Osteoblast (primary cell): ENCODE measurements around the gene TMEM175. TPM values are rescaled to one million over a fixed set of nuclear protein-coding genes. Genes with fewer than 3 reads are reported as not detected.
A peak's percentile ranks its signal among the peaks of the same experiment; 100 is the strongest.

Source experiments
- DNase-seq: peaks from one replicate; pipeline ENCODE4 v3.0.0; 2011; ENCODE audit warnings: low spot score, mixed read lengths; ENCODE audit not compliant: insufficient read length; ENCODE audit errors: missing footprints
- H2AFZ ChIP-seq: 2 replicates; pipeline ENCODE4 v1.6.0; 2011; ENCODE audit warnings: mild to moderate bottlenecking, low read length
- H3K27ac ChIP-seq: 2 replicates; pipeline ENCODE4 v1.5.1; 2011; ENCODE audit warnings: mild to moderate bottlenecking, low read depth, low read length, moderate library complexity
- H3K27me3 ChIP-seq: 2 replicates; pipeline ENCODE4 v1.6.0; 2012; ENCODE audit warnings: mild to moderate bottlenecking, control low read depth, inconsistent platforms, low read length, moderate library complexity; ENCODE audit not compliant: insufficient read depth
- H3K36me3 ChIP-seq: 2 replicates; pipeline ENCODE4 v1.5.1; 2011; ENCODE audit warnings: mild to moderate bottlenecking, low read length, control low read depth, moderate library complexity; ENCODE audit not compliant: insufficient read depth
- H3K4me1 ChIP-seq: 2 replicates; pipeline ENCODE4 v1.5.1; 2011; ENCODE audit warnings: mild to moderate bottlenecking, low read length, control low read depth, moderate library complexity; ENCODE audit not compliant: insufficient read depth
- H3K4me2 ChIP-seq: 2 replicates; pipeline ENCODE4 v1.6.0; 2011; ENCODE audit warnings: mild to moderate bottlenecking, low read length; ENCODE audit not compliant: insufficient read depth
- H3K4me3 ChIP-seq: fragments of 200-600 bp; sonication (generic); 3 replicates; pipeline ENCODE4 v1.5.1; 2012; ENCODE audit warnings: mild to moderate bottlenecking, low read length, inconsistent platforms; ENCODE audit not compliant: insufficient read depth
- H3K79me2 ChIP-seq: 2 replicates; pipeline ENCODE4 v1.6.0; 2012; ENCODE audit warnings: mild to moderate bottlenecking, low read length, control low read depth, inconsistent platforms; ENCODE audit not compliant: insufficient read depth
- H3K9me3 ChIP-seq: 2 replicates; pipeline ENCODE4 v1.5.1; 2011; ENCODE audit warnings: low read depth, low read length, control low read depth
- H4K20me1 ChIP-seq: 2 replicates; pipeline ENCODE4 v1.6.0; 2012; ENCODE audit warnings: mild to moderate bottlenecking, low read length, control low read depth; ENCODE audit not compliant: insufficient read depth
- total RNA-seq: library from RNA; depleted of rRNA; stranded (reverse); fragments of >200 nt; gene quantifications from 2 replicates; pipeline ENCODE4 v1.2.3, GENCODE V29; 2012
- TF ChIP-seq, protein P1 (sequence below): IDR thresholded peaks from 2 replicates; pipeline ENCODE4 v1.5.1; 2011; ENCODE audit warnings: mild to moderate bottlenecking, low read depth, low read length, moderate library complexity; ENCODE audit errors: extremely low read depth

The TMEM175 gene
- total RNA-seq, 1 donor, result 13.8 TPM

DNA sequence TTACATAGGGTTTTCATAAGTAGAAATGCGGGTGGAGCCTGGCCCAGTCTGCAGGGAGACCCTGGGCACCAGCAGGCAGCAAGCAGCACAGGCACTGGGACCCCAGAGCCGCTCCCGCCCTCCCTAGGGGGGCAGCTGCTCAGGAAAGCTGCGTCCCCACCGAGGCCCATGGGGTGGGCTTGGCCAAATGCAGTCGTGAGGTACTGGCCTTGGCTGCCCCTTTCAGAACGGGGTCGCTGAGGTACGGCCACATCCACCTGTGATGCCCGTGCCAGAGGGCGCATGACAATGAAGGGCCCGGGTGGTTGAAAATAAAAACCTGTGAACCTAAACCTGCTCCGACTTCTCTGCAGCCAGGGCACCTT, 16.7 kb downstream of the TMEM175 start:
- Histone ChIP-seq H2AFZ (no peak overlapping the region), H3K4me1 (no peaks in the 10 kb centered on the region), H3K36me3 (no peaks in the 10 kb centered on the region), H3K27ac (no peak overlapping the region), H4K20me1 (peaks cover 10% of the 10 kb centered on the region), H3K9me3 (no peaks in the 10 kb centered on the region), H3K4me2 (no peak overlapping the region), H3K27me3 (no peaks in the 10 kb centered on the region), H3K4me3 (no peak overlapping the region), H3K79me2 (no peaks in the 10 kb centered on the region)
- DNase-seq, result peak; percentile 77
- TF ChIP-seq, protein P1, sequence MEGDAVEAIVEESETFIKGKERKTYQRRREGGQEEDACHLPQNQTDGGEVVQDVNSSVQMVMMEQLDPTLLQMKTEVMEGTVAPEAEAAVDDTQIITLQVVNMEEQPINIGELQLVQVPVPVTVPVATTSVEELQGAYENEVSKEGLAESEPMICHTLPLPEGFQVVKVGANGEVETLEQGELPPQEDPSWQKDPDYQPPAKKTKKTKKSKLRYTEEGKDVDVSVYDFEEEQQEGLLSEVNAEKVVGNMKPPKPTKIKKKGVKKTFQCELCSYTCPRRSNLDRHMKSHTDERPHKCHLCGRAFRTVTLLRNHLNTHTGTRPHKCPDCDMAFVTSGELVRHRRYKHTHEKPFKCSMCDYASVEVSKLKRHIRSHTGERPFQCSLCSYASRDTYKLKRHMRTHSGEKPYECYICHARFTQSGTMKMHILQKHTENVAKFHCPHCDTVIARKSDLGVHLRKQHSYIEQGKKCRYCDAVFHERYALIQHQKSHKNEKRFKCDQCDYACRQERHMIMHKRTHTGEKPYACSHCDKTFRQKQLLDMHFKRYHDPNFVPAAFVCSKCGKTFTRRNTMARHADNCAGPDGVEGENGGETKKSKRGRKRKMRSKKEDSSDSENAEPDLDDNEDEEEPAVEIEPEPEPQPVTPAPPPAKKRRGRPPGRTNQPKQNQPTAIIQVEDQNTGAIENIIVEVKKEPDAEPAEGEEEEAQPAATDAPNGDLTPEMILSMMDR, result no peak

DNA sequence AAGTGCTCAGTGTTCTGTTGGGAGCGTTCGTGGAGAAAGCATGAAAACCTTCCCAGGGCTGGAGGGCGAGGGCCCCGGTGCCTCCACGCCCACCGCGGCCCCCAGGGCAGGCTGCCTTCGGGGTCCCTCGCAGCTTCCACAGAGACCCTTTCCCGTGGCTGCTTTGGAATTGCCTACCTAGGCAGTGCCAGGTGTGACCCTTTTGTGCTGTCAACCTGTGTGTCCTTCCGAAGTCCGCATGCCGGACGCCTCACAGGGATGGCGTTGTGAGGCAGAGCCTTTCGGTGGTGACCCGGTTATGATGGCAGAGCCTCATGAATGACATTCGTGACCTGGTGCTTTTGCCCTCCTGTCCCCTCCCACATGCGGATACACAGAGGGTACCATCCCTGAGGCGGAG, 17.4 kb downstream of the TMEM175 start:
- H3K4me3 ChIP-seq, result no peak overlapping the region
- no peaks in the 10 kb centered on the region for H3K27me3 ChIP-seq
- peak; percentile 75 for DNase-seq
- no peak overlapping the region for H2AFZ ChIP-seq
- H3K9me3 ChIP-seq, result no peaks in the 10 kb centered on the region
- H3K27ac ChIP-seq, result no peak overlapping the region
- H3K4me2 ChIP-seq, result no peak overlapping the region
- TF ChIP-seq, protein P1, result no peak
- H4K20me1 ChIP-seq, result peaks cover 10% of the 10 kb centered on the region
- no peaks in the 10 kb centered on the region for H3K4me1 ChIP-seq
- H3K79me2 ChIP-seq, result no peaks in the 10 kb centered on the region
- H3K36me3 ChIP-seq, result no peaks in the 10 kb centered on the region

DNA sequence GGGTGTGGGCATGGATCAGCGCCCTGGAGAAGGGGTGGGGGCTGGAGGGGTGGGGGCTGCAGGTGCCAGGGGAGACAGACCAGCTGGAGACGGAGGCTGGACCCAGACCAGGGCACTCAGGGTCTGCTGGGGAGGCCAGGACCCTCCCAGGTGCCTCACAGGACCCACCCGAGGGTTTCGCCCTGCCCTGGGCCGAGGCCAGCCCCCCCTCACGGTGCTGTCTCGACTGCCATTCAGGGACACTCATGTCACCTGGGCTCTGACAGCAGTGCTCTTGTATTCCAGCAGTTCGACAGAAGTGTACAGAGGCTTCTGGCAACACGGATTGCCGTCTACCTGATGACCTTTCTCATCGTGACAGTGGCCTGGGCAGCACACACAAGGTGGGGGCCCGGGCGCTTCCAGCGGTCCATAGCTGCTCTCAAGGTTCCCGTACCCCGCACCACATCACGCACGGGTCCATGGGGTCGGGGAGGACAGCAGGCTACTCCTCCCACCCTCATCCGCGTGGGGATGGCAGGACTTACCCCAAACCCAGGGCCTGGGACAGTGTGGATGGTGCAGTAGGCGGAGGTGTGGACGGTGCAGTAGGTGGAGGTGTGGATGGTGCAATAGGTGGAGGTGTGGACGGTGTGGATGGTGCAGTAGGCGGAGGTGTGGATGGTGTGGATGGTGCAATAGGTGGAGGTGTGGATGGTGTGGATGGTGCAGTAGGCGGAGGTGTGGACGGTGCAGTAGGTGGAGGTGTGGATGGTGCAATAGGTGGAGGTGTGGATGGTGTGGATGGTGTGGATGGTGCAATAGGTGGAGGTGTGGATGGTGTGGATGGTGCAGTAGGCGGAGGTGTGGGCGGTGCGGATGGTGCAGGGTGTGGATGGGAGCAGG, 18.1 kb downstream of the TMEM175 start:
- H3K4me1 ChIP-seq, result no peaks in the 10 kb centered on the region
- no peaks in the 10 kb centered on the region for H3K36me3 ChIP-seq
- H3K4me3 ChIP-seq, result no peak overlapping the region
- H3K79me2 ChIP-seq, result no peaks in the 10 kb centered on the region
- DNase-seq, result peak; percentile 80
- H4K20me1 ChIP-seq, result peaks cover 10% of the 10 kb centered on the region
- H3K9me3 ChIP-seq, result no peaks in the 10 kb centered on the region
- no peak overlapping the region for H3K4me2 ChIP-seq
- TF ChIP-seq, protein P1, result no peak
- no peaks in the 10 kb centered on the region for H3K27me3 ChIP-seq
- H3K27ac ChIP-seq, result no peak overlapping the region
- no peak overlapping the region for H2AFZ ChIP-seq

DNA sequence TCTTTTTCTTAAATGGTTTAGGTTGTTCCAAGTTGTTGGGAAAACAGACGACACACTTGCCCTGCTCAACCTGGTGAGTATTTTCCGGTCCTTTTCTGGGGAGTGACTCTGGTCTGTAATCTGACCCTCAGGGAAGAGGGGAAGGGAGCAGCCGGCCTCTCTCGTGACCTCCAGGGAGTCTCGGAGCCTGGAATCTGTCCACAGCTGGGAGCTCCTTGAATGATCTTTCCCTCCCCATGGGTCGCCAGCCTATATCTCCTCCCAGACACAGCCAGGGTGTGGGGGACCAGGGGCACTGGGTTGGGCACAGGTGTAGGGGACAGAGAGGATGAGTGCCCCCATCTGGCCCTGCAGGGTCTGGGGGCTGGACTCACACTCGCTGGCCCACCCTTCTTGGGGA, 18.9 kb downstream of the TMEM175 start:
- no peak overlapping the region for H3K27ac ChIP-seq
- no peaks in the 10 kb centered on the region for H3K27me3 ChIP-seq
- no peaks in the 10 kb centered on the region for H3K79me2 ChIP-seq
- peaks cover 7% of the 10 kb centered on the region for H4K20me1 ChIP-seq
- no peak overlapping the region for H3K4me2 ChIP-seq
- TF ChIP-seq, protein P1, result no peak
- H3K4me1 ChIP-seq, result no peaks in the 10 kb centered on the region
- no peak overlapping the region for H3K4me3 ChIP-seq
- H3K36me3 ChIP-seq, result no peaks in the 10 kb centered on the region
- no peak overlapping the region for H2AFZ ChIP-seq
- peak; percentile 75 for DNase-seq
- no peaks in the 10 kb centered on the region for H3K9me3 ChIP-seq
